H9 (cell line): ENCODE measurements around the gene LIMS1. TPM values are rescaled to one million over a fixed set of nuclear protein-coding genes. Genes with fewer than 3 reads are reported as not detected.

Source experiments
- DNase-seq: peaks from one replicate; pipeline ENCODE4 v3.0.0-alpha.2; 2017
- H2AFZ ChIP-seq: one replicate; pipeline ENCODE4 v1.6.1; 2013; ENCODE audit warnings: mild to moderate bottlenecking, low read length, control low read depth, moderate library complexity
- H2AK5ac ChIP-seq: 2 replicates; pipeline ENCODE4 v1.6.1; 2013; ENCODE audit warnings: low read length, control low read depth, mixed read lengths; ENCODE audit not compliant: insufficient read length
- H2BK120ac ChIP-seq: one replicate; pipeline ENCODE4 v1.6.1; 2013; ENCODE audit warnings: low read depth, mild to moderate bottlenecking, low read length, control low read depth, inconsistent platforms; ENCODE audit not compliant: poor library complexity, severe bottlenecking
- H2BK12ac ChIP-seq: 2 replicates; pipeline ENCODE4 v1.6.1; 2013; ENCODE audit warnings: low read length, control low read depth, mixed read lengths, low read depth; ENCODE audit not compliant: insufficient read length
- H2BK15ac ChIP-seq: 2 replicates; pipeline ENCODE4 v1.6.1; 2013; ENCODE audit warnings: low read depth, low read length, control low read depth
- H2BK20ac ChIP-seq: one replicate; pipeline ENCODE4 v1.6.1; 2013; ENCODE audit warnings: low read depth, mild to moderate bottlenecking, low read length, control low read depth, inconsistent platforms; ENCODE audit not compliant: poor library complexity, severe bottlenecking
- H2BK5ac ChIP-seq: 2 replicates; pipeline ENCODE4 v1.6.1; 2013; ENCODE audit warnings: low read length, control low read depth, mixed read lengths; ENCODE audit not compliant: insufficient read length
- H3K14ac ChIP-seq: 2 replicates; pipeline ENCODE4 v1.6.1; 2013; ENCODE audit warnings: low read length, control low read depth; ENCODE audit not compliant: insufficient read depth
- H3K18ac ChIP-seq: 2 replicates; pipeline ENCODE4 v1.6.1; 2013; ENCODE audit warnings: low read depth, mild to moderate bottlenecking, mixed read lengths, low read length, control low read depth; ENCODE audit not compliant: insufficient read length
- H3K23ac ChIP-seq: 2 replicates; pipeline ENCODE4 v1.6.1; 2013; ENCODE audit warnings: low read length, control low read depth, mixed read lengths, low read depth; ENCODE audit not compliant: insufficient read length
- H3K23me2 ChIP-seq: 2 replicates; pipeline ENCODE4 v1.6.1; 2013; ENCODE audit warnings: low read depth, mild to moderate bottlenecking, mixed read lengths, low read length, control low read depth; ENCODE audit not compliant: insufficient read length, poor library complexity, severe bottlenecking
- H3K27ac ChIP-seq: 2 replicates; pipeline ENCODE4 v1.5.1; 2013; ENCODE audit warnings: low read length, control low read depth, mixed read lengths, low read depth; ENCODE audit not compliant: insufficient read length
- H3K27me3 ChIP-seq: 2 replicates; pipeline ENCODE4 v1.6.1; 2013; ENCODE audit warnings: low read length, control low read depth, inconsistent platforms; ENCODE audit not compliant: insufficient read depth
- H3K4ac ChIP-seq: 2 replicates; pipeline ENCODE4 v1.6.1; 2013; ENCODE audit warnings: low read depth, mild to moderate bottlenecking, control low read depth, inconsistent platforms, low read length, moderate library complexity
- H3K4me1 ChIP-seq: 2 replicates; pipeline ENCODE4 v1.6.1; 2013; ENCODE audit warnings: low read length, control low read depth, inconsistent platforms; ENCODE audit not compliant: insufficient read depth
- H3K4me2 ChIP-seq: 2 replicates; pipeline ENCODE4 v1.6.1; 2013; ENCODE audit warnings: low read length, control low read depth, mixed read lengths; ENCODE audit not compliant: insufficient read length, insufficient read depth
- H3K56ac ChIP-seq: 2 replicates; pipeline ENCODE4 v1.6.1; 2013; ENCODE audit warnings: low read depth, mild to moderate bottlenecking, mixed read lengths, low read length, control low read depth; ENCODE audit not compliant: insufficient read length
- H3K79me1 ChIP-seq: 2 replicates; pipeline ENCODE4 v1.6.1; 2013; ENCODE audit warnings: low read depth, mild to moderate bottlenecking, moderate library complexity, low read length, control low read depth, inconsistent platforms; ENCODE audit not compliant: insufficient read depth, poor library complexity, severe bottlenecking
- H3K79me2 ChIP-seq: 2 replicates; pipeline ENCODE4 v1.6.1; 2013; ENCODE audit warnings: low read length, control low read depth, inconsistent platforms; ENCODE audit not compliant: insufficient read depth
- H3K9ac ChIP-seq: 2 replicates; pipeline ENCODE4 v1.6.1; 2013; ENCODE audit warnings: low read length, control low read depth, mixed read lengths; ENCODE audit not compliant: insufficient read length; ENCODE audit errors: extremely low read depth
- H3K9me3 ChIP-seq: one replicate; pipeline ENCODE4 v1.6.1; 2013; ENCODE audit warnings: low read depth, low read length, inconsistent platforms; ENCODE audit not compliant: control insufficient read depth
- H3T11ph ChIP-seq: one replicate; pipeline ENCODE4 v1.6.1; 2013; ENCODE audit warnings: mild to moderate bottlenecking, low read length, control low read depth, inconsistent platforms
- H4K20me1 ChIP-seq: one replicate; pipeline ENCODE4 v1.6.1; 2013; ENCODE audit not compliant: control insufficient read depth, insufficient read length, insufficient read depth
- H4K5ac ChIP-seq: 2 replicates; pipeline ENCODE4 v1.6.1; 2013; ENCODE audit warnings: low read depth, mild to moderate bottlenecking, mixed read lengths, low read length, control low read depth; ENCODE audit not compliant: insufficient read length
- H4K8ac ChIP-seq: replicated peaks from 2 replicates; pipeline ENCODE4 v1.6.1; 2013; ENCODE audit warnings: low read length, control low read depth, mixed read lengths, low read depth; ENCODE audit not compliant: insufficient read length
- H4K91ac ChIP-seq: 2 replicates; pipeline ENCODE4 v1.6.1; 2013; ENCODE audit warnings: low read depth, mild to moderate bottlenecking, moderate library complexity, mixed read lengths, low read length, control low read depth; ENCODE audit not compliant: insufficient read length
- H3K27ac Mint-ChIP-seq, 3 experiments: 2 replicates in 2 of 3; 3 replicates in 1 of 3; pipeline ENCODE4 v1.8.0; 2020 to 2021; ENCODE audit warnings: mixed read lengths in 3 of 3, mild to moderate bottlenecking in 1 of 3, moderate library complexity in 1 of 3
- H3K27me3 Mint-ChIP-seq: 2 replicates; pipeline ENCODE4 v1.8.0; 2021; ENCODE audit warnings: low read depth, mild to moderate bottlenecking, moderate library complexity, mixed read lengths
- H3K36me3 Mint-ChIP-seq, 3 experiments: 2 replicates in 2 of 3; 3 replicates in 1 of 3; pipeline ENCODE4 v1.8.0; 2020 to 2021; ENCODE audit warnings: low read depth in 3 of 3, mixed read lengths in 3 of 3; ENCODE audit not compliant: insufficient read depth in 1 of 3
- H3K4me1 Mint-ChIP-seq, 2 experiments: 2 replicates each; pipeline ENCODE4 v1.8.0; 2020; ENCODE audit warnings: mixed read lengths in 2 of 2
- H3K4me3 Mint-ChIP-seq, 2 experiments: 2 replicates in 1 of 2; 3 replicates in 1 of 2; pipeline ENCODE4 v1.8.0; 2020 to 2021; ENCODE audit warnings: mild to moderate bottlenecking in 2 of 2, mixed read lengths in 2 of 2, moderate library complexity in 1 of 2
- H3K9me3 Mint-ChIP-seq, 2 experiments: 2 replicates in 1 of 2; 3 replicates in 1 of 2; pipeline ENCODE4 v1.8.0; 2020; ENCODE audit warnings: mild to moderate bottlenecking in 2 of 2, mixed read lengths in 2 of 2, moderate library complexity in 1 of 2
- WGBS: extraction: QIAGEN DNeasy Blood & Tissue Kit; methylation state at CpG from one replicate; pipeline ENCODE4 v1.1.7; 2013; ENCODE audit warnings: missing lambda C conversion rate, low lambda C conversion rate, mixed read lengths; ENCODE audit not compliant: insufficient read length; ENCODE audit errors: extremely low coverage; 5-methylcytosine and 5-hydroxymethylcytosine counted together
- total RNA-seq: library from RNA; stranded (reverse); gene quantifications from 2 replicates; pipeline ENCODE4 v1.2.1, GENCODE V29; 2021
- TF ChIP-seq, protein P1 (sequence below): fragments of 200-600 bp; sonication (generic); conservative IDR thresholded peaks from 3 replicates; pipeline ENCODE4 v1.8.0; 2021; ENCODE audit warnings: antibody characterized with exemption, mild to moderate bottlenecking

The LIMS1 gene
- total RNA-seq, 1 experiment from 2014 or later = 37.7 TPM

GRCh38 chr2:108617617-108618016, 83.3 kb downstream of the LIMS1 start:
- Mint-ChIP-seq H3K9me3 (no peaks in the 10 kb centered on the region), H3K4me3 (no peak overlapping the region), H3K27me3 (no peaks in the 10 kb centered on the region), H3K36me3 (no peaks in the 10 kb centered on the region), H3K27ac (peak overlapping the region in 2 of 3 experiments; percentile 12 to 23; a peak in 1 of 7 replicates), H3K4me1 (peaks cover 44 to 45% of the 10 kb centered on the region in 2 experiments)
- H4K8ac ChIP-seq = no peak overlapping the region
- H3T11ph ChIP-seq = no peak overlapping the region
- H2BK12ac ChIP-seq = no peak overlapping the region
- no peaks in the 10 kb centered on the region for H3K27me3 ChIP-seq
- H3K23me2 ChIP-seq = no peaks in the 10 kb centered on the region
- no peaks in the 10 kb centered on the region; the same call in 1 of the 2 replicates for H3K79me2 ChIP-seq
- no peak overlapping the region for H3K56ac ChIP-seq
- H4K20me1 ChIP-seq = no peaks in the 10 kb centered on the region
- H3K27ac ChIP-seq = no peak overlapping the region
- DNase-seq = no peak
- H2AK5ac ChIP-seq = no peak overlapping the region
- no peak overlapping the region for H2BK15ac ChIP-seq
- H4K91ac ChIP-seq = no peak overlapping the region
- no peak overlapping the region for H3K23ac ChIP-seq
- no peak overlapping the region for H2AFZ ChIP-seq
- no peak overlapping the region for H2BK5ac ChIP-seq
- H3K9ac ChIP-seq = no peak overlapping the region
- H3K4me2 ChIP-seq = no peak overlapping the region
- H3K9me3 ChIP-seq = no peaks in the 10 kb centered on the region
- H3K14ac ChIP-seq = no peak overlapping the region
- no peak overlapping the region for H4K5ac ChIP-seq
- H2BK120ac ChIP-seq = no peak overlapping the region
- H3K79me1 ChIP-seq = no peaks in the 10 kb centered on the region
- no CpG with 5 or more reads among the region's 2 CpGs for WGBS
- no peak overlapping the region for H3K18ac ChIP-seq
- TF ChIP-seq, protein P1, sequence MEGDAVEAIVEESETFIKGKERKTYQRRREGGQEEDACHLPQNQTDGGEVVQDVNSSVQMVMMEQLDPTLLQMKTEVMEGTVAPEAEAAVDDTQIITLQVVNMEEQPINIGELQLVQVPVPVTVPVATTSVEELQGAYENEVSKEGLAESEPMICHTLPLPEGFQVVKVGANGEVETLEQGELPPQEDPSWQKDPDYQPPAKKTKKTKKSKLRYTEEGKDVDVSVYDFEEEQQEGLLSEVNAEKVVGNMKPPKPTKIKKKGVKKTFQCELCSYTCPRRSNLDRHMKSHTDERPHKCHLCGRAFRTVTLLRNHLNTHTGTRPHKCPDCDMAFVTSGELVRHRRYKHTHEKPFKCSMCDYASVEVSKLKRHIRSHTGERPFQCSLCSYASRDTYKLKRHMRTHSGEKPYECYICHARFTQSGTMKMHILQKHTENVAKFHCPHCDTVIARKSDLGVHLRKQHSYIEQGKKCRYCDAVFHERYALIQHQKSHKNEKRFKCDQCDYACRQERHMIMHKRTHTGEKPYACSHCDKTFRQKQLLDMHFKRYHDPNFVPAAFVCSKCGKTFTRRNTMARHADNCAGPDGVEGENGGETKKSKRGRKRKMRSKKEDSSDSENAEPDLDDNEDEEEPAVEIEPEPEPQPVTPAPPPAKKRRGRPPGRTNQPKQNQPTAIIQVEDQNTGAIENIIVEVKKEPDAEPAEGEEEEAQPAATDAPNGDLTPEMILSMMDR = no peak
- H3K4ac ChIP-seq = no peak overlapping the region
- no peak overlapping the region for H2BK20ac ChIP-seq
- H3K4me1 ChIP-seq = peaks cover 6% of the 10 kb centered on the region; the same call in 1 of the 2 replicates
